ENCODE data around the gene ATOSB. TPM values are rescaled to one million over a fixed set of nuclear protein-coding genes. Genes with fewer than 3 reads are reported as not detected.

ATOSB gene
- total and polyA plus RNA-seq, 9 of the 15 experiments (the other 6 are each of a cell fraction or from before 2014, with no cell fraction given) = 0.45 to 8.0 (median 4.2) TPM

- TF ChIP-seq ZNF347 (CRISPR knock-in tag; IDR thresholded peaks at IDR 0.05; ENCODE audit: low read depth) (no peak), ZC3H4 (CRISPR knock-in tag; IDR thresholded peaks at IDR 0.05; ENCODE audit: borderline replicate concordance) (no peak), HDAC8 (tag; IDR thresholded peaks at IDR 0.05) (no peak), PCBP2 (IDR thresholded peaks at IDR 0.05; ENCODE audit: low read depth, low read length, poor library complexity, severe bottlenecking) (no peak), HNRNPL (IDR thresholded peaks at IDR 0.05; ENCODE audit: low read depth, low read length) (no peak), ZFP36 (IDR thresholded peaks at IDR 0.05; ENCODE audit: low read depth, low read length, partially characterized antibody) (peak; percentile 7), BDP1 (IDR thresholded peaks at IDR 0.05; ENCODE audit: insufficient read depth, insufficient read length) (no peak), TRIM25 (IDR thresholded peaks at IDR 0.05; ENCODE audit: borderline replicate concordance) (no peak), MEIS2 (IDR thresholded peaks at IDR 0.05; ENCODE audit: partially characterized antibody) (peak; percentile 77), ZNF780A (CRISPR knock-in tag; IDR thresholded peaks at IDR 0.05) (no peak), TCF3 (CRISPR knock-in tag; IDR thresholded peaks at IDR 0.05) (no peak; the same call in 1 of the 2 replicates), ZNF134 (CRISPR knock-in tag; conservative IDR thresholded peaks at IDR 0.05) (no peak), ZNF124 (CRISPR knock-in tag; IDR thresholded peaks at IDR 0.05) (no peak), FOXJ2 (tag; IDR thresholded peaks at IDR 0.05) (peak; percentile 66; the same call in 1 of the 2 replicates), COPS2 (conservative IDR thresholded peaks at IDR 0.05) (no peak), MNT (conservative IDR thresholded peaks at IDR 0.05) (peak; percentile 67 to 86; a peak in 3 of 4 replicates), CBX3 (IDR thresholded peaks at IDR 0.05; ENCODE audit: borderline replicate concordance in 1 of 2, low read length in 2 of 2) (peak in 1 of 2 experiments; percentile 23; a peak in 1 of 3 replicates), ARID2 (IDR thresholded peaks at IDR 0.05) (no peak), ZNF217 (CRISPR knock-in tag; IDR thresholded peaks at IDR 0.05) (no peak)
- TF ChIP-seq, protein P1, sequence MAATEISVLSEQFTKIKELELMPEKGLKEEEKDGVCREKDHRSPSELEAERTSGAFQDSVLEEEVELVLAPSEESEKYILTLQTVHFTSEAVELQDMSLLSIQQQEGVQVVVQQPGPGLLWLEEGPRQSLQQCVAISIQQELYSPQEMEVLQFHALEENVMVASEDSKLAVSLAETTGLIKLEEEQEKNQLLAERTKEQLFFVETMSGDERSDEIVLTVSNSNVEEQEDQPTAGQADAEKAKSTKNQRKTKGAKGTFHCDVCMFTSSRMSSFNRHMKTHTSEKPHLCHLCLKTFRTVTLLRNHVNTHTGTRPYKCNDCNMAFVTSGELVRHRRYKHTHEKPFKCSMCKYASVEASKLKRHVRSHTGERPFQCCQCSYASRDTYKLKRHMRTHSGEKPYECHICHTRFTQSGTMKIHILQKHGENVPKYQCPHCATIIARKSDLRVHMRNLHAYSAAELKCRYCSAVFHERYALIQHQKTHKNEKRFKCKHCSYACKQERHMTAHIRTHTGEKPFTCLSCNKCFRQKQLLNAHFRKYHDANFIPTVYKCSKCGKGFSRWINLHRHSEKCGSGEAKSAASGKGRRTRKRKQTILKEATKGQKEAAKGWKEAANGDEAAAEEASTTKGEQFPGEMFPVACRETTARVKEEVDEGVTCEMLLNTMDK (IDR thresholded peaks at IDR 0.05; ENCODE audit: borderline replicate concordance, insufficient read depth, low read depth, low read length, poor library complexity, severe bottlenecking) = no peak
- TF ChIP-seq, protein P2, sequence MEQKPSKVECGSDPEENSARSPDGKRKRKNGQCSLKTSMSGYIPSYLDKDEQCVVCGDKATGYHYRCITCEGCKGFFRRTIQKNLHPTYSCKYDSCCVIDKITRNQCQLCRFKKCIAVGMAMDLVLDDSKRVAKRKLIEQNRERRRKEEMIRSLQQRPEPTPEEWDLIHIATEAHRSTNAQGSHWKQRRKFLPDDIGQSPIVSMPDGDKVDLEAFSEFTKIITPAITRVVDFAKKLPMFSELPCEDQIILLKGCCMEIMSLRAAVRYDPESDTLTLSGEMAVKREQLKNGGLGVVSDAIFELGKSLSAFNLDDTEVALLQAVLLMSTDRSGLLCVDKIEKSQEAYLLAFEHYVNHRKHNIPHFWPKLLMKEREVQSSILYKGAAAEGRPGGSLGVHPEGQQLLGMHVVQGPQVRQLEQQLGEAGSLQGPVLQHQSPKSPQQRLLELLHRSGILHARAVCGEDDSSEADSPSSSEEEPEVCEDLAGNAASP (IDR thresholded peaks at IDR 0.05) = no peak
Measured at GRCh38 chr9:35102769-35103659, 12.6 kb downstream of the ATOSB start, which contains the start of gene STOML2 (continued).
